Measurements from ENCODE around the gene RCOR1. TPM values are rescaled to one million over a fixed set of nuclear protein-coding genes. Genes with fewer than 3 reads are reported as not detected.

RCOR1 gene
- polyA plus RNA-seq, 1 donor (not counting 4 experiments of a cell fraction or from before 2014, with no cell fraction given), result 27.0 TPM

- peaks cover 4% of the 10 kb centered on the region for H4K20me1 ChIP-seq (ENCODE audit: control insufficient read depth, extremely low read depth, insufficient read depth, low read length)
- no peaks in the 10 kb centered on the region for H3K4me1 ChIP-seq (ENCODE audit: control insufficient read depth, extremely low read depth, insufficient read depth, low read length)
- no peak overlapping the region for H3K9ac ChIP-seq (ENCODE audit: control insufficient read depth, extremely low read depth, insufficient read depth, low read length)
- no peaks in the 10 kb centered on the region for H3K9me3 ChIP-seq (ENCODE audit: control insufficient read depth, low read depth, low read length)
- no peak overlapping the region for H3K27ac ChIP-seq (ENCODE audit: control insufficient read depth, insufficient read depth, low read length)
- no peak overlapping the region for H2AFZ ChIP-seq (ENCODE audit: control insufficient read depth, low read length)
- DNase-seq (ENCODE audit: low read depth, low spot score), result no peak
- no peak for TF ChIP-seq EZH2 (IDR thresholded peaks at IDR 0.05; ENCODE audit: low read length)
- TF ChIP-seq, protein P1, sequence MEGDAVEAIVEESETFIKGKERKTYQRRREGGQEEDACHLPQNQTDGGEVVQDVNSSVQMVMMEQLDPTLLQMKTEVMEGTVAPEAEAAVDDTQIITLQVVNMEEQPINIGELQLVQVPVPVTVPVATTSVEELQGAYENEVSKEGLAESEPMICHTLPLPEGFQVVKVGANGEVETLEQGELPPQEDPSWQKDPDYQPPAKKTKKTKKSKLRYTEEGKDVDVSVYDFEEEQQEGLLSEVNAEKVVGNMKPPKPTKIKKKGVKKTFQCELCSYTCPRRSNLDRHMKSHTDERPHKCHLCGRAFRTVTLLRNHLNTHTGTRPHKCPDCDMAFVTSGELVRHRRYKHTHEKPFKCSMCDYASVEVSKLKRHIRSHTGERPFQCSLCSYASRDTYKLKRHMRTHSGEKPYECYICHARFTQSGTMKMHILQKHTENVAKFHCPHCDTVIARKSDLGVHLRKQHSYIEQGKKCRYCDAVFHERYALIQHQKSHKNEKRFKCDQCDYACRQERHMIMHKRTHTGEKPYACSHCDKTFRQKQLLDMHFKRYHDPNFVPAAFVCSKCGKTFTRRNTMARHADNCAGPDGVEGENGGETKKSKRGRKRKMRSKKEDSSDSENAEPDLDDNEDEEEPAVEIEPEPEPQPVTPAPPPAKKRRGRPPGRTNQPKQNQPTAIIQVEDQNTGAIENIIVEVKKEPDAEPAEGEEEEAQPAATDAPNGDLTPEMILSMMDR (optimal IDR thresholded peaks at IDR 0.05 in 1 of 3, IDR thresholded peaks at IDR 0.05 in 1 of 3, conservative IDR thresholded peaks at IDR 0.05 in 1 of 3; ENCODE audit: extremely low read depth in 1 of 3, insufficient read depth in 2 of 3, low read length in 3 of 3), result no peak
- H3K36me3 ChIP-seq (ENCODE audit: control insufficient read depth in 2 of 2, extremely low read depth in 1 of 2, insufficient read depth in 2 of 2, low read length in 2 of 2), result peaks cover 0 to 1% of the 10 kb centered on the region in 2 experiments
- no peaks in the 10 kb centered on the region for H3K9me1 ChIP-seq (ENCODE audit: control insufficient read depth, extremely low read depth, insufficient read depth, low read length)
- H3K27me3 ChIP-seq (ENCODE audit: control insufficient read depth, extremely low read depth, insufficient read depth, low read length), result no peaks in the 10 kb centered on the region
- peaks cover 82% of the 10 kb centered on the region for H3K79me2 ChIP-seq (ENCODE audit: control insufficient read depth, insufficient read depth, low read length)
- no peak overlapping the region for H3K4me3 ChIP-seq (ENCODE audit: control insufficient read depth in 2 of 3, extremely low read depth in 1 of 3, insufficient read depth in 2 of 3, low read depth in 1 of 3, low read length in 3 of 3)
- FAIRE-seq, result no peak
- dilution Hi-C loops (cut with MboI; ENCODE audit: extremely low pct_ligation_motif_present, low sequenced_read_pairs), result no loop called here
- H3K4me2 ChIP-seq (ENCODE audit: control insufficient read depth, extremely low read depth, insufficient read depth, low read depth, low read length), result no peak overlapping the region
These were observed 73.2 kb downstream of the RCOR1 start for GRCh38 chr14:102665621-102666020.

DNA sequence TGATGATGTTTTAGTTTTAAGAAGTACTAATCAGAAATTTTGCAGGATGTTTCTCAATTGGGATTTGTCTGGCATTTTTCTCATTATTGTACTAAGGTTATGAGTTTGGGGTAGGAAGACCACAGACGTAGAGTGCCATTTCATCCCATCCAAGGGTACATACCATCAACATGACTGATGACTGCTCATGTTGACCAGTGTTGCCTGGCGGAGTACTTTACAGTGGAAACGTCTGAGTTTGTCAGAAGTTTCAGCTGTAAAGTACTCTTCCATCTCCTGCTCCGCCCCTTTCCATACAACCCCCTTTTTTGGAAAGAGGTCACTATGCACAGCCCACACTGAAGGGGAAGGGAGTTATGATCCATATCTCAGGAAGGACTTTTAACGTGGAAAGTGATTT lies 74.2 kb downstream of the RCOR1 start:
- no peak overlapping the region for H3K4me2 ChIP-seq (ENCODE audit: control insufficient read depth, extremely low read depth, insufficient read depth, low read depth, low read length)
- H3K9me3 ChIP-seq (ENCODE audit: control insufficient read depth, low read depth, low read length), result no peaks in the 10 kb centered on the region
- FAIRE-seq (no peak), DNase-seq (ENCODE audit: low read depth, low spot score) (no peak)
- H3K27ac ChIP-seq (ENCODE audit: control insufficient read depth, insufficient read depth, low read length), result no peak overlapping the region
- H4K20me1 ChIP-seq (ENCODE audit: control insufficient read depth, extremely low read depth, insufficient read depth, low read length), result peaks cover under 1% of the 10 kb centered on the region
- no peak overlapping the region for H3K4me3 ChIP-seq (ENCODE audit: control insufficient read depth in 2 of 3, extremely low read depth in 1 of 3, insufficient read depth in 2 of 3, low read depth in 1 of 3, low read length in 3 of 3)
- TF ChIP-seq EZH2 (IDR thresholded peaks at IDR 0.05; ENCODE audit: low read length), result no peak
- TF ChIP-seq, protein P1 (optimal IDR thresholded peaks at IDR 0.05 in 1 of 3, IDR thresholded peaks at IDR 0.05 in 1 of 3, conservative IDR thresholded peaks at IDR 0.05 in 1 of 3; ENCODE audit: extremely low read depth in 1 of 3, insufficient read depth in 2 of 3, low read length in 3 of 3), result no peak
- no peaks in the 10 kb centered on the region for H3K9me1 ChIP-seq (ENCODE audit: control insufficient read depth, extremely low read depth, insufficient read depth, low read length)
- dilution Hi-C loops (cut with MboI; ENCODE audit: extremely low pct_ligation_motif_present, low sequenced_read_pairs), result no loop called here
- H3K36me3 ChIP-seq (ENCODE audit: control insufficient read depth in 2 of 2, extremely low read depth in 1 of 2, insufficient read depth in 2 of 2, low read length in 2 of 2), result peaks cover 0 to 1% of the 10 kb centered on the region in 2 experiments
- no peak overlapping the region for H2AFZ ChIP-seq (ENCODE audit: control insufficient read depth, low read length)
- H3K27me3 ChIP-seq (ENCODE audit: control insufficient read depth, extremely low read depth, insufficient read depth, low read length), result no peaks in the 10 kb centered on the region
- no peaks in the 10 kb centered on the region for H3K4me1 ChIP-seq (ENCODE audit: control insufficient read depth, extremely low read depth, insufficient read depth, low read length)
- no peak overlapping the region for H3K9ac ChIP-seq (ENCODE audit: control insufficient read depth, extremely low read depth, insufficient read depth, low read length)
- peaks cover 78% of the 10 kb centered on the region for H3K79me2 ChIP-seq (ENCODE audit: control insufficient read depth, insufficient read depth, low read length)

All from keratinocyte (primary cell).